Measurements from ENCODE around the gene MTO1.

The MTO1 gene, protein sequence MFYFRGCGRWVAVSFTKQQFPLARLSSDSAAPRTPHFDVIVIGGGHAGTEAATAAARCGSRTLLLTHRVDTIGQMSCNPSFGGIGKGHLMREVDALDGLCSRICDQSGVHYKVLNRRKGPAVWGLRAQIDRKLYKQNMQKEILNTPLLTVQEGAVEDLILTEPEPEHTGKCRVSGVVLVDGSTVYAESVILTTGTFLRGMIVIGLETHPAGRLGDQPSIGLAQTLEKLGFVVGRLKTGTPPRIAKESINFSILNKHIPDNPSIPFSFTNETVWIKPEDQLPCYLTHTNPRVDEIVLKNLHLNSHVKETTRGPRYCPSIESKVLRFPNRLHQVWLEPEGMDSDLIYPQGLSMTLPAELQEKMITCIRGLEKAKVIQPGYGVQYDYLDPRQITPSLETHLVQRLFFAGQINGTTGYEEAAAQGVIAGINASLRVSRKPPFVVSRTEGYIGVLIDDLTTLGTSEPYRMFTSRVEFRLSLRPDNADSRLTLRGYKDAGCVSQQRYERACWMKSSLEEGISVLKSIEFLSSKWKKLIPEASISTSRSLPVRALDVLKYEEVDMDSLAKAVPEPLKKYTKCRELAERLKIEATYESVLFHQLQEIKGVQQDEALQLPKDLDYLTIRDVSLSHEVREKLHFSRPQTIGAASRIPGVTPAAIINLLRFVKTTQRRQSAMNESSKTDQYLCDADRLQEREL

DNA sequence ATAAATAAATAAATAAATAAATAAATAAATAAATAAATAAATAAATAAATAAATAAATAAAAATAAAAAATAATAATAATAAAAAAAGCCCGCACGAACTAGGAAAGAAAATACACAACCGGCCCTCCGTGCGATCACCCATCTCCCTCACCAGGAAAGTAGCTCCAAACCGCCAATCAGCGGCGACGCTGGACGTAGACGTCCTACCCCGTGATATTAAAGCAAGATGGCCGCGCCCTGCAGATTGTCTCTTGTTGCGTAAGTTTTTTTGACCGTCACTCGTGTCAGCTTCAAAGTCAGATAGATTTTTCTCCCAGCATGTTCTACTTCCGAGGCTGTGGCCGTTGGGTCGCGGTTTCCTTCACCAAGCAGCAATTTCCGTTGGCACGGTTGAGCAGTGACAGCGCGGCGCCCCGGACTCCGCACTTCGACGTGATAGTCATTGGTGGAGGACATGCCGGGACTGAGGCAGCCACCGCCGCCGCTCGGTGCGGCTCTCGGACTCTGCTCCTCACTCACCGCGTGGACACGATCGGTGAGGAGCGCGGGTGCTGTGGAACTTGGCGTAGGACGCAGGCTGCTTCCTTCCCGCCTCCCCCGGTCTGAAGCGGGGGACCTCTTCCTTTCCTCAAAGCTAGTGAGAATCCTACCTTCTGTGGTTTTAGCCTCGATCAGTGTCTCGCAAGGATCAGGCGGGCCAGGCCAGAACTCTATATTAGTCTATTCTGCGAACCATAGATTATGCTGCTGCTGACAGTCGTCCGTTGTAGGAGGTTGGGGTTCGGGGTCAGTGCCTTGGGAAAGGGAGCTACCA lies at the start of gene MTO1:
MTO1 (plus strand) TSS at position 201 of the 814 bp plus-strand sequence; CDS start at position 319, 118 bp downstream.
- peak within 1 kb of the TSS; percentile 100 for H3K4me3 ChIP-seq (ENCODE audit: low read depth, low read length)
- DNase-seq (ENCODE audit: low read depth): peak; percentile 69
- TF ChIP-seq CTCF (IDR thresholded peaks at IDR 0.05; ENCODE audit: control insufficient read depth, extremely low read depth, insufficient read depth): no peak

- DNase-seq (ENCODE audit: low read depth): no peak
- TF ChIP-seq CTCF (IDR thresholded peaks at IDR 0.05; ENCODE audit: control insufficient read depth, extremely low read depth, insufficient read depth): no peak
- H3K4me3 ChIP-seq (ENCODE audit: low read depth, low read length): no peak overlapping the region
These were observed 48.4 kb upstream of the MTO1 start for GRCh38 chr6:73413102-73413501.

- H3K4me3 ChIP-seq (ENCODE audit: low read depth, low read length): no peak overlapping the region
- no peak for TF ChIP-seq CTCF (IDR thresholded peaks at IDR 0.05; ENCODE audit: control insufficient read depth, extremely low read depth, insufficient read depth)
- no peak for DNase-seq (ENCODE audit: low read depth)
These were observed 43.3 kb upstream of the MTO1 start for GRCh38 chr6:73418081-73418741.

- TF ChIP-seq CTCF (IDR thresholded peaks at IDR 0.05; ENCODE audit: control insufficient read depth, extremely low read depth, insufficient read depth): no peak
- no peak overlapping the region for H3K4me3 ChIP-seq (ENCODE audit: low read depth, low read length)
These were observed 40.0 kb upstream of the MTO1 start for GRCh38 chr6:73421534-73421933.

GRCh38 chr6:73435236-73435635 lies 26.3 kb upstream of the MTO1 start:
- H3K4me3 ChIP-seq (ENCODE audit: low read depth, low read length): no peak overlapping the region
- no peak for TF ChIP-seq CTCF (IDR thresholded peaks at IDR 0.05; ENCODE audit: control insufficient read depth, extremely low read depth, insufficient read depth)
- no peak for DNase-seq (ENCODE audit: low read depth)

More at GRCh38 chr6:73421534-73421933, 40.0 kb upstream of the MTO1 start:
- DNase-seq (ENCODE audit: low read depth): peak; percentile 18

DNA sequence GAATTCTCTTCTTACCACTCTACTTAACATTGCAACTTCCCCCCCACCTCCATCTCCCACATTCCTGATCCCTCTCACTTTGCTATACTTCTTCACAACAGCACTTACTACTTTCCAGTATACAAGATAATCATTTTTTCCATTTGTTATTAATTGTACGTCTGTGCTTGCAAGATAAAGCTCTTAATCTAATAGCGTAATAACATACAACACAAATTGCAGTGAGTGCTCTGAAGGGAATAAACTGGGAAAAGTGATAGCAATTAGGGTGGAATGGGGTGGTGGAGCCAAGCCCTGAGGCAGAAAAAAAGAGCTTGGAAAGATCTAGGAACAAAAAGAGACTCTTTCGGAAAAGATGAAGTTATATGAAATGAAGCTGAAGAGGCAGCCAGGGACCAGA lies 18.0 kb upstream of the MTO1 start:
- TF ChIP-seq CTCF (IDR thresholded peaks at IDR 0.05; ENCODE audit: control insufficient read depth, extremely low read depth, insufficient read depth): no peak
- no peak overlapping the region for H3K4me3 ChIP-seq (ENCODE audit: low read depth, low read length)
- no peak for DNase-seq (ENCODE audit: low read depth)

All from LNCaP clone FGC (cell line).